A172 (cell line): ENCODE results near the gene KLHL4. TPM values are rescaled to one million over a fixed set of nuclear protein-coding genes. Genes with fewer than 3 reads are reported as not detected.
"Not testable (repeated sequence)": the region's sequence is repeated elsewhere in the genome, so short reads cannot be mapped to it uniquely, and the experiment has no call there.

Experiments used
- DNase-seq: peaks from one replicate; pipeline ENCODE4 v3.0.0-alpha.2; 2015; ENCODE audit warnings: low spot score
- total RNA-seq: library from RNA; depleted of rRNA; stranded (reverse); fragments of >200 nt; shearing (Covaris generic); gene quantifications from 2 replicates; pipeline ENCODE4 v1.2.3, GENCODE V29; 2014

KLHL4 gene
- total RNA-seq, 1 experiment from 2014 or later: 3.3 TPM

DNA sequence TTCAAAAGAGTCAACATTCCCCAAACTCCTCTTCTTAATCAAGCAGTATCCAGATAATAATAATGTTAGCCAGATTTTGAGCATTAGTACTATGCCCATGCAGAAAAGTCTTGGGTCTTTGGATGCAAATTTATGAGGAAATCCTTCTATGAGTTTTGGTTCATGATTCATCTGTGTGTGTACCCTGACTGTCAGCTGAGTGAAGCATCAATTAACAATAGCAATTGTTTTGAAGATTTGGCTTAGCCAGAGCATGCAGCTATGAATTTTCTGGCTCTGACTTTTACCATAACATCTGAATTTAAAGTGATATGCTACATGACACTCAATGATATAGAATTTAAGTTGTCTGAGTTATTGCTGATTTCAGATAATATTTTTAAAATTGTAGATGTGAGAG lies 145.8 kb downstream of the KLHL4 start:
- no peak for DNase-seq

DNA sequence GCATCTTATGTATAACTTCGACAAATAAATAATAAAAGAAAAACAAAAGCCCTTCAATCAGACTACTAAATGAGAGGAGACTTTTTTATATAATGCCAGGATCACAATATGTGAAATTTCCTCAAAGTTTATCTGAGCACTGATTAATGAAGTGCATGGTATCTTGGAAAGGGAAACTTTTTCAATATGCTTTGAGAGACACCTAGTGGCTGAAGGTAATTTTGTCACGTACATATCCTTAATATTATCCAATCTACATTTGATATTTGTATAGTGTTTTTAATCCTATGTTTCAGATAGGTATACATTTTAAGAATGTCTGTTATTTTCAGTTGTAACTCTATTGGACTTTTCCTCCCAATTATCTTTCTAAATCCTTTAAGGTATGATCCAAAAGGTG lies 146.8 kb downstream of the KLHL4 start:
- peak; percentile 5 for DNase-seq

DNA sequence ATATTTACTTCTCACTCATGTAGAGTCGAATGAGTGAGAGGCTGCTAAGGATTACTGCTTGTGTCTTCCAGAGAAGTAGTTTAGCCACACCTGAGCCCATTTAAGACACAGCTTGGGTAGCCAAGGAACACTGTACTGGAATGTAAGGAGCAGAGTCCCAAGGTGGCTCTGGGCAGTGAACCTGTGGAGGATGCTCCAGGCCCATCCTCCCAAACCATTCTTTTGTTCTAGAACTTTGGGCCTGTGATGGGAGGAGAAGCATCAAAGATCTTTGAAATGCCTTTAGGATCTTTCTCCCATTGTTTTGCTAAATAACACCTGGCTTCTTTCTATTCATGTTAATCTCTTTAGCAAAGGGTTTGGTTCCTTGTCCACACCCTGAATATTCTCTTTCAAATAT lies 162.2 kb downstream of the KLHL4 start:
- DNase-seq: no peak

DNA sequence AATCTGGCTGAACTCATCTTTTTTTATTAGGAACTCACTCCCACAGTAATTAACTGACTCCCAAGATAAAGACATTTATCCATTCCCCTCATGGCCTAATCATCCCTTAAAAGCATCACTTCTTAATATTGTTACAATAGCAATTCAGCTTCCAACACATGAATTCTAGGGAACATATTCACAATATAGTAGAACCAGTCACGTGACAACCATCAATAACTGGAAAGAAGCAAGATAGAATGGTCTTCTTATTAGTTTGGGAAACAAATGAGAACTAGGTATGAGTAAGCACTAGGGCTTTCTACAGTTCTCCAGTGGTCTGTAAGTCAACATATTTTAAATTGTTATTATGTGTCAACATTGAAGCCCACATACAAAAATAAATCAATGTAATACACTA lies 170.1 kb downstream of the KLHL4 start:
- no peak for DNase-seq

DNA sequence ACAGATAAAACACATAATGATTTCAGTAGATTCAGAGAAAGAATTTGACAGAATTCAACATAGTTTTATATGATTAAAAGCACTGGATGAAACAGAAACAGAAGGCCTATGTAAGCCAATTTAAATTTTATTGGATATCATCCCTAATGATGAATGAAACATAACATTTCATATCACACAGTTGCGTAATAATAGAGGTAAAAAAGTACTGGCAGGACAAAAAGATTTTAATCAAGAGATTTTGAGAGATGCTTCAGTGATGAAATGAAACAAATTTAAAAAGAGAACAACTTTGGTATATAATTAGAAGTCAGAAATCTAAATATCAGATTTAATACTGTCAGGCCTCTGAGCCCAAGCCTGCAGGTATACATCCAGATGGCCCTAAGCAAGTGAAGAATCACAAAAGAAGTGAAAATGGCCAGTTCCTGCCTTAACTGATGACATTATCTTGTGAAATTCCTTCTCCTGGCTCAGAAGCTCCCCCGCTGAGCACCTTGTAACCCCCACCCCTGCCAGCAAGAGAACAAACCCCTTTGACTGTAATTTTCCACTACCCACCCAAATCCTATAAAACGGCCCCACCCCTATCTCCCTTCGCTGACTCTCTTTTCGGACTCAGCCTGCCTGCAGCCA lies 170.6 kb downstream of the KLHL4 start:
- DNase-seq: not testable (repeated sequence)

DNA sequence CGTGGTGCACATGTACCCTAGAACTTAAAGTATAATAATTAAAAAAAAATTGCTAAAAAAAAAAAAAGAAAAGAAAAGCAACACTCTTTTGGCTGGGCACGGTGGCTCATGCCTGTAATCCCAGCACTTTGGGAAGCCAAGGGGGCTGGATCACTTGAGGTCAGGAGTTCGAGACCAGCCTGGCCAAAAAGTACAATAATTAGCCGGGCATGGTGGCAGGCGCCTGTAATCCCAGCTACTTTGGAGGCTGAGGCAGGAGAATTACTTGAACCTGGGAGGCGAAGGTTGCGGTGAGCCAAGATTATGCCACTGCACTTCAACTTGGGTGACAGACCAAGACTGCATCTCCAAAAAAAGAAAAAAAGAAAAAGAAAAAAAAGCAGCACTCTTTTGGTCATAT lies 171.6 kb downstream of the KLHL4 start:
- not testable (repeated sequence) for DNase-seq

DNA sequence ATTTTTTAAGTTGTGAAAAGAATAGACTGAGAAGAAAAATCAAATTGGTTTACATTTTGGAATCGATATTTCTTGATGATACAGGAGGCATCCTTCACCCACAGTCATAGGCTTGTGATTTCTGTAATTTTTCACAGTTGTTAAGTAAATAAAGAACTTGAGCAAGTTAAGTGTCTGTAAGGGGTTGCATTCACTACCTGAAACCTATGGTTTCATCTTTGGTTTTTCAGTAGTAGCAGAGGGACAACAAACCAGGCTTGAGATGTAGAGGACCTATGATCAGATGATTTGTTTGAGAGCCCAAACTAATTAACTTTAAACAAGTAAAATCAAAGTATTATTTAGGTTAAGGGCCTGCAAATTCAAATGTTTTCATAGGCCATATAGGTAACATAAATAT lies 175.6 kb downstream of the KLHL4 start:
- DNase-seq: no peak

DNA sequence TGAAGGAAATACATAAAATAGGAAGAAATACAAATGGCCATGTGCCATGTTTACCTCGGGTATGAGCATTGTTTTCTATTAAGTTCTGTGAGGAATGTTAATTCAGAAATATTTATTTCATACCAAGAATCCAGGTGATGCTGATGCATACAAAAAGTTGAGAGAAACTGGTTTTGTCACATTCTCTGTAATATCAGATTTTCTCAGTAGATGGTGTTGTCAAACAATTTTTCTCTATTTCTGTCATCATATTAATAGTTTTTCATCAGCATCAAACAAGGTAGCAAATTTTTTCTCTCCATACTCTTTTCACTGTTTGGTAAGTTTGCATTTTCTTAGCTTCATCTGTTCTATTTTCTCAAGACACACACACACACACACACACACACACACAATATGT lies 179.8 kb downstream of the KLHL4 start:
- no peak for DNase-seq

DNA sequence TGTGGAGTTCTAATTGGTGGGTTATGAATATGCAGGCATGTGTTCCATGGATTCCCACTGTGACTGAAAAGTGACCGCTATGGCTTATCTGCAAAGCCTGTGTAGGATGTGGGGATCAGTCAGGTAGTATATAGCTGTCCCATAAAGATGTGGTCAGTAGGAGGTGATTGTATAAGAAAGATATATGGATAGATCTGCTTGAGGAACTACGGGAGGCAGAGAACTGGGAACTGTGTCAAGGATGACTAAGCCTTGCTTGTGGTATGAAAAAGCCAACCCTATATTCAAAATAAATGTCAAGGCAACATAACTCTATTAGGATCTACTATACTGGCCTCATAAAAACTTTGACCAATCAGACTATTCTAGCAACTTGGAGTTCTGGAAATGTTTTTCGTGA lies 185.2 kb downstream of the KLHL4 start:
- DNase-seq: peak; percentile 52

DNA sequence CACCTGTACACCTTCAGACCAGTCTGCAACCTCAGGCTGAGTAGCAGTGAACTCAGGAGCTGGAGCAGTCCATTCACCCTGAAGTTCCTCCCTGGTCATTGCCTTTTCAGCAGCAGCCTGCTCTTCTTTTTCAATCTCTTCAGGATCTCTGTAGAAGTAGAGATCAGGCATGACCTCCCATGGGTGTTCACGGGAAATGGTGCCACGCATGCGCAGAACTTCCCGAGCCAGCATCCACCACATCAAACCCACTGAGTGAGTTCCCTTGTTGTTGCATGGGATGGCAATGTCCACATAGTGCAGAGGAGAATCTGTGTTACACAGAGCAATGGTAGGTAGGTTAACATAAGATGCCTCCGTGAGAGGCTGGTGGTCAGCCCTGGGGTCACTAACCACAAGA lies 185.9 kb downstream of the KLHL4 start:
- not testable (repeated sequence) for DNase-seq

DNA sequence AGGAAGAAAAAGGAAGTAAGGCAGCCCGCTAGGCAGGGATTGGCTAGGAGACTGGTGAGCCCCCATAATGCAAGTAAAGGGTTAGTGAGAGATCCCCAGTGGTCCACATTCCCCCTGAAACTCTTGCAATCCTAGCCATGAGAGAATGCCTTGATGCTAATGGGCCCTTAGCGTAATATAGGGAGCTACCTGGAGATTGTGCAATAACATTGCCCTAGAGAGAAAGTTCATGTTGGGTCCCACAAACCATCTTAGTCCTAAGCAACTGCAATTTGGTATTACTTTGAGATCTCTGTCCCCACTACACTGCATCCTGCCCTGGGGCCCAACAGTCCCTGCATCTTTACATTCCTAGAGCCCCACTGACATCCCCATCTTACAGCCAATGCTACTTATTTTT lies 188.5 kb downstream of the KLHL4 start:
- no peak for DNase-seq

DNA sequence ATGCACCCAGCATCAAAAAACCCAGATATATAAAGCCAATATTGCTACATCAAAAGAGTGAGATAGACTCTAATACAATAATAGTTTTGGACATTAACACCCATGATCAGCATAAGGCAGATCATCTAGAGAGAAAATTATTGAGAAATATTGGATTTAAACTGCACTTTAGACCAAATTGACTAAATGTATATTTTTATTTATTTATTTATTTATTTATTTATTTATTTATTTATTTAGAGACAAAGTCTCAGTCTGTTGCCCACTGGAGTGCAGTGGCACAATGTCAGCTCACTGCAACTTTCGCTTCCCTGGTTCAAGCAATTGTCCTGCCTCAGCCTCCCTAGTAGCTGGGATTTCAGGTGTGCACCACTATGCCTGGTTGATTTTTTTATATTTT lies 193.0 kb downstream of the KLHL4 start:
- no peak for DNase-seq
